Measurements from ENCODE around the gene HOXC12. TPM values are rescaled to one million over a fixed set of nuclear protein-coding genes. Genes with fewer than 3 reads are reported as not detected.

HOXC12 gene
- total and polyA plus RNA-seq, 2 donors (not counting 1 experiment from before 2014, with no cell fraction given) = not detected

GRCh38 chr12:53988541-53989226, 34.0 kb downstream of the HOXC12 start:
- H3K79me2 ChIP-seq (ENCODE audit: control insufficient read depth, insufficient read depth, low read length) = no peaks in the 10 kb centered on the region
- Mint-ChIP-seq H3K4me3 (no peak overlapping the region), H3K4me1 (peaks cover 29% of the 10 kb centered on the region), H3K9me3 (ENCODE audit: insufficient read depth) (no peaks in the 10 kb centered on the region), H3K27ac (no peak overlapping the region), H3K27me3 (peaks cover 90% of the 10 kb centered on the region)
- H3K27me3 ChIP-seq (replicated peaks in 1 of 4; ENCODE audit: control extremely low read depth in 1 of 4, control insufficient read depth in 3 of 4, insufficient read depth in 4 of 4, low read length in 3 of 4) = peaks cover 0 to 98% (median 92%) of the 10 kb centered on the region in 4 experiments
- peaks cover 30 to 52% of the 10 kb centered on the region in 2 donors for H3K4me1 ChIP-seq (ENCODE audit: control insufficient read depth in 2 of 2, insufficient read depth in 2 of 2, low read length in 2 of 2)
- no peak overlapping the region for H3K4me3 ChIP-seq (ENCODE audit: control extremely low read depth in 1 of 5, extremely low read depth in 1 of 5, insufficient read depth in 1 of 5, low read depth in 2 of 5, low read length in 4 of 5)
- peak overlapping the region; percentile 37 for H3K4me2 ChIP-seq (replicated peaks; ENCODE audit: low read depth, low read length, poor library complexity, severe bottlenecking)
- ChIA-PET CTCF (interaction anchor here (0.8 to 1.8 kb wide), 6 partner anchors 44 to 631 kb away, joined by 3 to 6 read pairs (median 4); partner anchors contain the start of genes HOXC5 and NFE2), POLR2A (no interaction called here)
- H4K20me1 ChIP-seq (ENCODE audit: control insufficient read depth, insufficient read depth, low read length, poor library complexity, severe bottlenecking) = no peaks in the 10 kb centered on the region
- ATAC-seq (ENCODE audit: low read depth) (no peak), DNase-seq (no peak)
- no peaks in the 10 kb centered on the region for H3K36me3 ChIP-seq (replicated peaks in 1 of 2; ENCODE audit: control extremely low read depth in 1 of 2, control insufficient read depth in 1 of 2, extremely low read depth in 1 of 2, insufficient read depth in 2 of 2, low read length in 1 of 2)
- H3K9ac ChIP-seq (ENCODE audit: low read length) = no peak overlapping the region
- 10% methylated on average over 2 of the region's 5 CpGs for WGBS (ENCODE audit: insufficient coverage)
- no peak overlapping the region for H3K27ac ChIP-seq (ENCODE audit: low read length in 2 of 2)
- H2AFZ ChIP-seq (ENCODE audit: insufficient read depth, low read depth, low read length, poor library complexity, severe bottlenecking) = no peak overlapping the region
- no peak for TF ChIP-seq CTCF (IDR thresholded peaks at IDR 0.05)
- no peak for TF ChIP-seq EZH2 (IDR thresholded peaks at IDR 0.05; ENCODE audit: borderline replicate concordance, insufficient read depth, low read depth, low read length, poor library complexity, severe bottlenecking)
- intact Hi-C loops (cut with micrococcal nuclease) = loop anchor here (5.0 kb wide), 1 partner anchor 46 kb away; no protein-coding TSS in a partner anchor
- H3K9me3 ChIP-seq (ENCODE audit: control extremely low read depth in 1 of 3, control insufficient read depth in 2 of 3, insufficient read depth in 1 of 3, low read length in 2 of 3) = peaks cover 0 to 65% (median 6%) of the 10 kb centered on the region in 3 donors
